Measurements from ENCODE around the gene MOSMO.

Gene MOSMO

DNA sequence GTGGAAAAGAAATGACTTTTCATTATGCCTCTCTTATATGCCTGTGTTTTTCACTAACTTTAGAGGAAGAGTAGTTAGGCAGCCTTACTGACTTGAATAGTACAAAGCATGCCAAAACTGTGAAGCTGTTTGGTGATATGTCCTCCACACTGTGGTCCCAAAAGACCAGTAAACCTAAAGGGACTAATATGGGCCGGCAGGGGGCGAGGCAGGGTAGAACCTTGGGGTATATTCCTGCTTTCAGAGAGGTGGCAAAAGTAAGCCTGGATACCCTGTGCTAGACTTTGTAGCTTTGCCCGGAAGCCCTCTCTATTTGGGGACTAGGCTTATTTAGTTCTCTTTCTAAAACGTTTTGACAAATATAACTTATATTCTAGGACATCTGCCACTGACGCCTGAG lies 48.0 kb downstream of the MOSMO start:
- DNase-seq (ENCODE audit: insufficient read length, low spot score) (no peak), FAIRE-seq (no peak)
- TF ChIP-seq, protein P1, sequence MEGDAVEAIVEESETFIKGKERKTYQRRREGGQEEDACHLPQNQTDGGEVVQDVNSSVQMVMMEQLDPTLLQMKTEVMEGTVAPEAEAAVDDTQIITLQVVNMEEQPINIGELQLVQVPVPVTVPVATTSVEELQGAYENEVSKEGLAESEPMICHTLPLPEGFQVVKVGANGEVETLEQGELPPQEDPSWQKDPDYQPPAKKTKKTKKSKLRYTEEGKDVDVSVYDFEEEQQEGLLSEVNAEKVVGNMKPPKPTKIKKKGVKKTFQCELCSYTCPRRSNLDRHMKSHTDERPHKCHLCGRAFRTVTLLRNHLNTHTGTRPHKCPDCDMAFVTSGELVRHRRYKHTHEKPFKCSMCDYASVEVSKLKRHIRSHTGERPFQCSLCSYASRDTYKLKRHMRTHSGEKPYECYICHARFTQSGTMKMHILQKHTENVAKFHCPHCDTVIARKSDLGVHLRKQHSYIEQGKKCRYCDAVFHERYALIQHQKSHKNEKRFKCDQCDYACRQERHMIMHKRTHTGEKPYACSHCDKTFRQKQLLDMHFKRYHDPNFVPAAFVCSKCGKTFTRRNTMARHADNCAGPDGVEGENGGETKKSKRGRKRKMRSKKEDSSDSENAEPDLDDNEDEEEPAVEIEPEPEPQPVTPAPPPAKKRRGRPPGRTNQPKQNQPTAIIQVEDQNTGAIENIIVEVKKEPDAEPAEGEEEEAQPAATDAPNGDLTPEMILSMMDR (IDR thresholded peaks at IDR 0.05; ENCODE audit: insufficient read depth, missing control alignments) = peak; percentile 33

DNA sequence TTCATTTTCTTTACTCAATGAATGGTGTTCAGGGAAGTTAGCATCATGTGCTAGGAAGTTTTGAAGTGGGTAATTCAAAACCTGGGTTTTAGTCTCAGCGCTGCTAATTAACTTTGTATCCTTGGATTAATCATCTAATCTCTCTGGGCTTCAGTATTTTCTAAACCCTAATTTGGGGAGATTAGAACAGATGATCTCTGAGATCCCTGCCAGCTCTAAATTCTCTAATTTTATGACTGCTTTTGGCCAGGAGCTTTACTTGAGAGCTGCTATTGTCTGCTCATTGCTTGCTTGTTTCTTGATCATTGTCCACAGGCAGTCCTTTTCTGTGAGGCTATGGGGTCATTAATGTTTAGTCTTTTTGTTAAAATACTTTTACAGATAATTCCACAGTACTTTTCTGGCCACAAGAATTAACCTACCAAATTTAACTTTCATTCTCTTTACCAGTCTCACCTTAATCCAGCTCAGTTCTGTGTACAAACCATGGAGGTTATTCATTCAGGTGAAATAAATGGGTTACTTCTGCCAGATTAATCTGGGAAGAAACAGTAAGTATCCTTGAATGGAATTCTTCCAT lies 56.1 kb downstream of the MOSMO start:
- FAIRE-seq (peak; percentile 53), DNase-seq (ENCODE audit: insufficient read length, low spot score) (no peak)
- TF ChIP-seq, protein P1 (IDR thresholded peaks at IDR 0.05; ENCODE audit: insufficient read depth, missing control alignments) = no peak

DNA sequence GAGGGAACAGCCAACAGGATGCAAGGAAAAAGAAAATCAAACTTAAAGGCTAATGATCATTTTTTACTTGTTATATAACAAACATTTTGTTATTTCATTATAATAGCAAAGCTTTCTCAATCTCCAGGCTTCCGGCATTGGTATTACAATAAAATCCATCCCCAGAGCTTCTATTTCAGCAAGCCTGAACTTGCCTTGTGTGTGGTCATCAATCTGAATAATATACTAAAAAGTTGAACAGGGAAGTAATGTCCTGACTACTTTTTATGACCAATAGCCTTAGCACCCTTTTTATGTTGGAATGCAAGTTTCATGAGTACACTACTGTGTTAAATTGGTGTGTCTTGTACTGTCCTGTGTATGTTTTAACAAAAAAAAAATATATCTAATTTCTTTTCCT lies 57.3 kb downstream of the MOSMO start:
- DNase-seq (ENCODE audit: insufficient read length, low spot score) (no peak), FAIRE-seq (no peak)
- TF ChIP-seq, protein P1 (IDR thresholded peaks at IDR 0.05; ENCODE audit: insufficient read depth, missing control alignments) = no peak

DNA sequence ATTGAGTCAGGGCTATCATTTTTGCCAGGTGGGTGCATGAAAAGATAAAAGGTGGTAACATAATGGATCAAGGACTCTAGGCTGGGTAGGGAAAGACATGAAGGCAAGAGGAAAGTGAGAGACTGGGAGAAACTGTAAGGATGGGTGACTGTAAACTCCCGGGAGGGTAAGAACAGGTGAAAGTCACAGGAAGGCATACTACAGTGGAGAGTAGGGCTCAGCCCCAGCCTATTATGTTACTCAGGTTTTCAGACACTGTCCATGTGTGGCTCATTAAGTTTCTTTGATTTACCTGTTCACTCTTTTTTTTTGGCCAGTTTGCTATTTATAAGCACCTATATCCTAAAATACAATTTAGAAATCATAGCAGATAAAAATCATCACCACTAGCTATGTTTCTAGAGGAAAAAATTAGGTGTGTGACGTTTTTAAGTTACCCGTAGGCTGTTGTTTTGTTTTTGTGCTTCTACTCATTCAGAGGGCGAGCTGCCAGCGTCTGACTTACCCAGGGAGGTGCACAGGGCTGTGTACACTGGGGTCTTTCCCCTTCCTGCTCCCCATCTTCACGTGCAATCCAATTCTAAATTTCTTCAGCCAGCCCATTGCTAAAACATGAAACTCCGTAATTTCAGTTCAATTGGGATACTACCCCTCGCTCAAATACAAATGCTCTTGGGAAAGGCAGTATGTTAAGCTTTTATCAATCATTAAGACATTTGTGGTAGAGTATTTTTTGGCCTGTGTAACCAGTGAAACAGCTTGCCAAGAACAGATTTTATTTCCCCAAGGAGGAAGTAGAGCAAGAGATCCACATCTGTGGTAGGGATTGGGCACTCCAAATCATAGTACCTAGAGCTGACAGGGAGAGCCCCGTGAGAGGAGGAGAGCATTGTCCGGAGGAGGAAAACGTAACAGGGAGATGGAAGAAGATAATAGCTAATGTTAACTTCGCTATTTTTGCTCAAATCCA lies 62.7 kb downstream of the MOSMO start:
- no peak for FAIRE-seq
- no peak for DNase-seq (ENCODE audit: insufficient read length, low spot score)

DNA sequence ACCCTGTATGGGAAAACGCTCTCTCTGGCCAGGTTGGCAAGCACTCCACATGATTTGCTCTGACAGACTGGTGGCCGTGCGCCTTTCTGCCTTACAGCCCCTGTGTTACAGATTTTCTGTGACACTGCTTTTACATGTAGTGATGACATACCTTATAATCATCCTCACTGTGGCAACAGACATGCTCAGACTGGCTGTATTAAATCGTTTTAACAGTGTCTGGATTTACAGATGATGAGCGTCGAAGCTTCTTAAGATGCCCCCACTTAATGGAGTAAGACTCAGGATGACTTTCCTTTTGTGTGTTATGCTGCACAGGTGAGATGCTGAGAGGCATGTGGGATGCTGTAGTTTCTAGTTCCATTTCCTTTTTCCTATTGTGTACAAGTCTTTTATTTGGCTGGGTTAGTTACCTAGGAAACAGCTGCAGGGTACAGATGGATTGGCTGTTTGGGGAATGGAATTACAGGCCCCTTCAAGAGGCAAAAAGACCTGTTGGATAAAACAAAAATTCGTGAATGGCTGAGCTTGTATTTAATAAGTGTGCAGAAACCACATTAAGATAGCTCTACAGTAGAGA lies 63.5 kb downstream of the MOSMO start:
- TF ChIP-seq, protein P1 (IDR thresholded peaks at IDR 0.05; ENCODE audit: insufficient read depth, missing control alignments) = no peak
- FAIRE-seq = no peak
- no peak for DNase-seq (ENCODE audit: insufficient read length, low spot score)

More for the DNA sequence above, 62.7 kb downstream of the MOSMO start:
- TF ChIP-seq, protein P1 (IDR thresholded peaks at IDR 0.05; ENCODE audit: insufficient read depth, missing control alignments) = no peak

DNA sequence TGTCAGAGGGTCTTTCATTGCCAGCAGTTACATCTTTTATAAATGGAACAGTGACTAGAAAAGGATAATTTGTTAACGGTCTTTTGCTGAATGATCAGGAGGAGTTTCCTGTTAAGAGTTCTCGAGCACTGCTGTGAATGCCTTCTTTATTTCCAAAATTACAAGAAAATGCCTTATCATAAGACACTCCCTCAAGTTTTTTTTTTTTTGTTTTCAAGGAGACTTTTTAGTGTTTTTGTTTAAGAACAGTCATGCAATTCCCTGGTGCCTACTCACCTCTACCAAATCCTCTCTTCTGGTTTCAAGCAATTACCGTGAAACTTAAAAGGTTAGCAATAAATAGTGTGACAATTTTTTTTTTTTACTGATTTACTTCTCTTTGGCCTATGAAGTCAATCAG lies 65.4 kb downstream of the MOSMO start:
- TF ChIP-seq, protein P1 (IDR thresholded peaks at IDR 0.05; ENCODE audit: insufficient read depth, missing control alignments) = no peak
- DNase-seq (ENCODE audit: insufficient read length, low spot score) = no peak
- no peak for FAIRE-seq
